ENCODE results near the gene COL6A3.

The COL6A3 gene

DNA sequence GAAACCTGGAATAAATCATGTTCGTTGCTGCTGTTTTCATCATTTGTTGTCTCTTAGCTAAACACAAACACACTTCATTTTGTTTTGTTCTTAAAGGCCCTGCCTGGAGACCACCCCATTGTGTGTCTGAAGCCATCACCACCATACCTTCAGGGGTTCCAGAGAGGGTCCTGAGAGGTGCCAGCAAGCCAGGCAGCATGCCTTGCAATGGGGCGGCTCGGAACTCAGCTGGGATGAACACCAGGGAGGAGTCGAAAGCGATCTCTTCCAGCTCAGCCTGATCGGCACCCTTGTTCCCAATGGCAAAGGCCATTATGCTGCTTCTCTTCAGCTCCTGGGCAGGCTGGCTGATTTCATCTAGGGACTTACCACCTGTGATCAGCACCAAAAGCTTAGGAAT is 33.2 kb downstream of the COL6A3 start:
- no peak overlapping the region for H3K27ac ChIP-seq
- TF ChIP-seq, protein P1, sequence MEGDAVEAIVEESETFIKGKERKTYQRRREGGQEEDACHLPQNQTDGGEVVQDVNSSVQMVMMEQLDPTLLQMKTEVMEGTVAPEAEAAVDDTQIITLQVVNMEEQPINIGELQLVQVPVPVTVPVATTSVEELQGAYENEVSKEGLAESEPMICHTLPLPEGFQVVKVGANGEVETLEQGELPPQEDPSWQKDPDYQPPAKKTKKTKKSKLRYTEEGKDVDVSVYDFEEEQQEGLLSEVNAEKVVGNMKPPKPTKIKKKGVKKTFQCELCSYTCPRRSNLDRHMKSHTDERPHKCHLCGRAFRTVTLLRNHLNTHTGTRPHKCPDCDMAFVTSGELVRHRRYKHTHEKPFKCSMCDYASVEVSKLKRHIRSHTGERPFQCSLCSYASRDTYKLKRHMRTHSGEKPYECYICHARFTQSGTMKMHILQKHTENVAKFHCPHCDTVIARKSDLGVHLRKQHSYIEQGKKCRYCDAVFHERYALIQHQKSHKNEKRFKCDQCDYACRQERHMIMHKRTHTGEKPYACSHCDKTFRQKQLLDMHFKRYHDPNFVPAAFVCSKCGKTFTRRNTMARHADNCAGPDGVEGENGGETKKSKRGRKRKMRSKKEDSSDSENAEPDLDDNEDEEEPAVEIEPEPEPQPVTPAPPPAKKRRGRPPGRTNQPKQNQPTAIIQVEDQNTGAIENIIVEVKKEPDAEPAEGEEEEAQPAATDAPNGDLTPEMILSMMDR (conservative IDR thresholded peaks at IDR 0.05), result no peak
- no peak for TF ChIP-seq ZFX (IDR thresholded peaks at IDR 0.05)

DNA sequence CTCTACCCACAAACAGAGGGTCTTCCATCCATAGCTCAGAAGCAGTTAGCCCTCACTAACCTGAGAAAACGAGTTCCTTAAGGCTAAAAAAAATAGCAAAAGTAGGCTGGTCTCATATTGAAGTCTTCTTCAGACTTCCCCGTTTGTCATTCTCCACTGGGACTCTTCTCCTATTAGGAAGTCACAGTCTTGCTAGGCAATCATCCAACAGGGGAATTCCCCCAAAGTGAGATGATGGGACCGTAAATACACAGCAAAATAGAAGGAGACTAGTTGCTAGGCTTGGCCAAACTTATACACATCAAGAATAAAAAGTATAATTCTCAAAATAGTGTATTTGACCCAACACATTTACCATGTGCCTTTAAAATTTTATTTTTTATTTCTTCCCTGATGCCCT is 34.3 kb downstream of the COL6A3 start:
- no peak for TF ChIP-seq ZFX (IDR thresholded peaks at IDR 0.05)
- TF ChIP-seq, protein P1 (conservative IDR thresholded peaks at IDR 0.05), result no peak
- H3K27ac ChIP-seq, result no peak overlapping the region

DNA sequence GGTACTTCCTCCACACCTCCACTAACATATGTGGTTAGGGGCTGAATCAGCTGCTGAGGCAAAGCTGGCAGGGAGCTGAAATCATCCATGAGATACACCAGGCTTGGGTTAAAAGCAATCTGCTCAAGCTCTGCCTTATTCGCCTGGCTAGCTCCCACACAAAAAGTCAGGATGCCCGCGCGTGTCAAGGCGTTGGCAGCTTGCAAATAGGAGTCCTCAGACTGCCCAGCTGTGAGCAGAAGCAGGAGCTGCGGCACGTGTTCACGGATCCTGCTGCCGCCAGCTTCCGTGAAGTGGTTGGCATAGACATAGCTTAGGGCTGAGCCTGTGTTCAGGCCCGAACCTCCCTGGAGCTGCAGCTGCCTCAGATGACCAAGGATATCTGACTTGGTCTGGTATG is 35.3 kb downstream of the COL6A3 start:
- no peak overlapping the region for H3K27ac ChIP-seq
- TF ChIP-seq, protein P1 (conservative IDR thresholded peaks at IDR 0.05), result no peak
- no peak for TF ChIP-seq ZFX (IDR thresholded peaks at IDR 0.05)

DNA sequence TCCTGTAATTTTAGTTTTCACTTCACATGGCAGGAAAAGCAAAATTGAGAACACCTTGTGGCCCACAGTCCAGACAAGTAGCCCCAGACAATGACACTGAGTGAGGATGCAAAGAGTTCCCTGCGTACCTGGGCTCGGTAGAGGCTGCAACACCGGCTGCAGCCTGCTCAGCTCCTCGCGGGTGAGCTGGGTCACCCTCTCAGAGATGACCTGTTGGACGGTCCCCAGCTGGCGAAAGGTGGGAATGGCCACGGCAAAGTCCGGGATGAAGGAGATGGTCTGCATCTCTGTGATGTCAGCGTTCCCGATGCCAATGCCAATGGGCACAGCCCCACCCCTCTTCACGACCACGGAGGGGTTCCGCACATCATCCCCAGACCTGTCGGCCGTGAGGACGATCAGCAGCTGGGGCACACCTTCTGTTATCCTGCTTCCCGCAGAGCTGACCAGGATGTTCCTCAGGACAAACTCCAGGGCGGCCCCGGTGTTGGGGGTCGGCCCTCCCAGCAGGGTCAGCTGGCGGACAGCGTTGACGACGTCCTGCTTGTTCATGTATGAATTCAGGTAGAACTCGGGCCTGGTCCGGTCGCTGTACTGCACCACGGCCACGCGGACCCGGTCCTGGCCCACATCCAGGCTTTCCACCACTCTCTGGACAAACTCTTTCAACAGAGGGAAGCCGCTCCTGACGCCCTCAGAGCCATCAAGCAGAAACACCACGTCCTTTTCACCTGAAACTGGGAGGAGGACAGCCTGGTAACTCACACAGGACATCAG is 39.5 kb downstream of the COL6A3 start:
- no peak for TF ChIP-seq ZFX (IDR thresholded peaks at IDR 0.05)
- TF ChIP-seq, protein P1 (conservative IDR thresholded peaks at IDR 0.05), result no peak

DNA sequence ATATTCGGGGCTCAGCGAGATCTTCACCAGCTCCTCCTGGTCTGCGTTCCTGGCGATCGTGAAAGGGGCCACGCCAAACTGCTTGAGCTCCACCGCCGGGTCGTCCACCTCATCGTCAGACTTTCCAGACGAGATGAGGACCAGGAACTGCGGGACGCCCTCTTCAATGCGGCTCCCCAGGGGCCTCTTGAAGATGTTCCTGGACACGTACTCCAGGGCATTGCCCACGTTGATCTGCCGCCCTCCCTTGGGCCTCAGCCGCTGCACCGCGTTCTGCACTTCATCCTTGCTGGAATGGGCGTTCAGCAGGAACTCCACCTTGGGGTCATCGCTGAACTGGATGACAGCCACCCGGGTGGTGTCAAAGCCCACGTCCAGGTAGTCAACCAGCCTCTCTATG is 42.1 kb downstream of the COL6A3 start:
- no peak overlapping the region for H3K27ac ChIP-seq
- TF ChIP-seq, protein P1 (conservative IDR thresholded peaks at IDR 0.05), result no peak
- TF ChIP-seq ZFX (IDR thresholded peaks at IDR 0.05), result no peak

More for the DNA sequence above, 39.5 kb downstream of the COL6A3 start:
- no peak overlapping the region for H3K27ac ChIP-seq

DNA sequence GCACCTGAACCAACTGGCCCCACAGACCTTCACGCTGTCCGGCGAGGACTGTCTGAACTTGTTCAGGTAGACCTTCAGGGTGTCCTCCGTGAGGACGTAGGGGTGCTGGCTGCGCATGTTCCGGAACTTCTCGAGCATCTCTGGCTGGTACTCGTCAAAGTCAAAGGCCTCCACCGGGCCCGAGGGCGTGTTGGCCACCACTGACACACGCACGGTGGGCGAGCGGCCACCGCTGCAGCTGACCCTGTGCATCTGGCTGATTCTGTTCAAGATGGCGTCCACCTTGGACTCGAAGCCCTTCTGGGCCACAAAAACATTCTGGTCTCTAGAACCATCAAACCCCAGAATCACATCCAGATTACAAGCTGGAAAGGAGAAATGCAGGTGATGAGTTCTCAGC is 48.3 kb downstream of the COL6A3 start:
- no peak for TF ChIP-seq ZFX (IDR thresholded peaks at IDR 0.05)
- TF ChIP-seq, protein P1 (conservative IDR thresholded peaks at IDR 0.05), result no peak

DNA sequence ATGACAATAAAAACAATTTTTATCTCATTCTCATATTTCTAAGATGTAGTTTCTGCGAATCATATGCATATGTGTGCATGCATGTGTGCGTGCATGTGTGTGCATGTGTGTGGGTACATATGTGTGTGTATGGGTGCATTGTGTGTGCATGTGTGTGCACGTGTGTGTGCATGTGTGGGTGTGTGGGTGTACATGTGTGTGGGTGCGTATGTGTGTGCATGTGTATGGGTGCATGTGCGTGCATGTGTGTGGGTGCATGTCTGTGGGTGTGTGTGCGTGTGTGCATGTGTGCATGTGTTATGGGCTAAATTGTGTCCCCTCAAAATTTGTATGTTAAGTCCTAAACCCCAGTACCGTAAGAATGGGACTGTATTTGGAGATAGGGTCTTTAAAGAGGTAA is 49.3 kb downstream of the COL6A3 start:
- H3K27ac ChIP-seq, result no peak overlapping the region
- no peak for TF ChIP-seq ZFX (IDR thresholded peaks at IDR 0.05)
- TF ChIP-seq, protein P1 (conservative IDR thresholded peaks at IDR 0.05), result no peak

More for the DNA sequence above, 48.3 kb downstream of the COL6A3 start:
- no peak overlapping the region for H3K27ac ChIP-seq
